GM21423 (cell line): ENCODE results near the gene RAN.
A peak's percentile ranks its signal among the peaks of the same experiment; 100 is the strongest.
"Not testable (repeated sequence)": the region's sequence is repeated elsewhere in the genome, so short reads cannot be mapped to it uniquely, and the experiment has no call there.

Source experiments
- ATAC-seq: cut with Tn5 transposase; IDR thresholded peaks from one replicate; pipeline ENCODE4 v1.9.1; 2021; ENCODE audit warnings: mild to moderate bottlenecking, moderate library complexity; ENCODE audit not compliant: unreplicated experiment

The RAN gene

GRCh38 chr12:130849561-130850417, 22.1 kb upstream of the RAN start:
- no peak for ATAC-seq

GRCh38 chr12:130850418-130851021, 21.3 kb upstream of the RAN start:
- ATAC-seq = no peak

GRCh38 chr12:130856088-130856487, 15.8 kb upstream of the RAN start:
- ATAC-seq = no peak

- ATAC-seq = no peak
Measured at GRCh38 chr12:130858084-130858483, 13.8 kb upstream of the RAN start.

- no peak for ATAC-seq
Measured at GRCh38 chr12:130859161-130859560, 12.7 kb upstream of the RAN start.

DNA sequence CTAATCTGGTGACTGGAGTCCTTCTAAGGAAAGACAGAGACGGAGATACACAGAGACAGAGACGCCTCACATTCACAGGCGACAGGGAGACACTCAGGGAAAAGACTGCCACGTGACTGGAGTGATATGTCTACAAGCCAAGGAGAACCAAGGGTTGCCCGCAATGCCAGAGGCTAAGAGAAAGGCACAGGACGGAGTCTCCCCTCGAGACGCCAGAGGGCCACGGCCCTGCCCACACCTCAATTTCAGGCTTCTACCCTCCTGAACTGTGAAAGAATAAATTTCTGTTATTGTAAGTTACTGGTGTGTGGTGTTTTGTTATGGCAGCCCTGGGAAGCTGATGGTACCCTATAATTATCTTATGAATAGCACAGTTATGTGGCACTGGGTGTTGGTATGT, 11.6 kb upstream of the RAN start:
- ATAC-seq = no peak

GRCh38 chr12:130862161-130862560, 9.7 kb upstream of the RAN start:
- ATAC-seq = no peak

GRCh38 chr12:130862771-130863170, 9.1 kb upstream of the RAN start:
- ATAC-seq = not testable (repeated sequence)

DNA sequence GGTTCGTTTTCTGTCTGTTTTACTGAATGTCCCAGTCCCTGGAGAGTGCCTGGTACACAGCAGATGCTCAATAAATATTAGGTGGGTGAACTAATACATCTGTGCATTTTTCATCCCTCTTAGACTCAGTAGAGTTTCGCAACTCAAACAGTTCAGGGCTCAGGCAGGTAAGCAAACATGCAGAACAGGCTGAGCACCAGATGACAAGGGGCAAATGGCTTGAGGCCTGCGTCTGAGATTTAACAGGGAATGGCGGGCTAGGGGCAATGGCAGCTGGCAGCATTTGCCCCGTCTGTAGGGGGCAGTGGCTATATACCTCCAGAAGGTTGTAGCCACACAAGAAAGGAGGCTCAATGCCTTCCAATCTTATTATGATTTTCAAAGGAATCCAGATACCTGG, 8.6 kb upstream of the RAN start:
- no peak for ATAC-seq

GRCh38 chr12:130868412-130868811, 3.5 kb upstream of the RAN start:
- no peak for ATAC-seq

DNA sequence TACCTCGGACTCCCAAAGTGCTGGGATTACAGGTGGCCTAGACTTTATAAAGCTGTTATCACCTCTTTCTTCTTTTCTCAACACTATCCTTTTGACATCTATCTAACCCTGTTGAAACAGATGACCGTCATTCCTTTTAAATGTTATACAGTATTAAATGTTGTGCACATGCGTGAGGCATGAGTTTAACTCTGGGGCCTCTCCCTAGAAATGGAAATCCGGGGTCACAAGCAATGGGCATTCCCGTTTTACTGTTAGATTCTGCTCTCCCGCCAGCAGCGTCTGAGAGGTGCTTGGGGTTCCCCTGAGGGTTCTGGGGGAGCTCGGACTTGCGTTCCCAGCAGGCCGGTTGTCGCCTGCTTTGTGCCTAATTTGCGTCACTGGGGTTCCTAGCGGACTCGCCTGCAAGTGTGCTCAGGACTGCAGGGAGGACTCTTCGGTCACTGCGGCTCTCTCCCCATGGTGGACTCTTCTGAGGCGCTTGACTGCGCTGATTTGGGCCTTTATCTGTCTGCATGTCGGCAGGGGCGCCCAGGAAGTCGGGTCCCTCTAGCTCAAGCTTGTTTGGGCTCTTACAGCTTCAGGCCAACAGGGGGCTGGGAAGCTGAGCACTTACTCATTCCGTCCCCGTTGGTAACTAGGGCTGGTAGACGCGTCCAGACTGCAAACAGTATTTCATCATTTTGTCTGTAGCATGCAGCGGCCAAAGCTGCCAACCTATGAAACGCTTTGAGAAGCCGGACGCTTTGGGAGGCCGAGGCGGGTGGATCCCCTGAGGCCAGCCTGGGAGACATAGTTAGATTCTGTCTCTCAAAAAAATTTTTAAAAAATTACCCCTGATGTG, 1.2 kb upstream of the RAN start:
- ATAC-seq = peak; percentile 38

DNA sequence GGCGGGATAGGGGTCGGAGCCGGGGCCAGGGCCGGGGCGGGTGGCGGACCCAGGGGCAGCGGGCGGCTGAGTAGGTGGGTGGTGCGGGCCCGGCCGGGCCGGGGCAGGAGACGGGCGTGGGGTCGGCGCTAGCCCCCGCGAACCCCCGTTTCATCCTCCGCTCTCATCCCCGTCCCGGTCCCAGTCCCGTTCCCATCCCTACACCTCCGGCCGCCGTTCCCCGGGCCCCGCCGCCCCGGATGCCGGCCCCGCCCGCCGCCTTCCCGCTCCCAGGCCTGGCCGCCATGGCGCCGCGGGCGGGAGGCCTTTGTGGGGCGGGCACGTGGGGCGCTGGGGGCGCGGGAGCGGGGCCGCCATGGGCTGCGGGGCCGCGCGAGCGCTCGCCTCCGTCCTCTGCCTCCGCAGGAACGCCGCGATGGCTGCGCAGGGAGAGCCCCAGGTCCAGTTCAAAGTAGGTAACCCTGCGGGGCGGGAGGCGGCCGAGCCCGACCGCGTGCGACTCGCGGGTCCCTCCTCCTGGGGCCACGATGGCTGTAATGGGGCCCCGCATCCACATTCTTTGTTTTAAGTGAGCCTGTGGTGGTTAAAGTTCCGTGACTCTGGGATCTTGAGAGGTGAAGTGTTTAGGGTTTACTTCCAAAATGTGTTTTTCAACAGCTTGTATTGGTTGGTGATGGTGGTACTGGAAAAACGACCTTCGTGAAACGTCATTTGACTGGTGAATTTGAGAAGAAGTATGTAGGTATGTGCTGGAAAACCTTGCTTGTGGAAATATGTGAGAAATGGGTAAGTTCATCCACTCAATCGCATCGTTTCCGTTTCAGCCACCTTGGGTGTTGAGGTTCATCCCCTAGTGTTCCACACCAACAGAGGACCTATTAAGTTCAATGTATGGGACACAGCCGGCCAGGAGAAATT, 572 bp downstream of the RAN start:
- ATAC-seq = peak; percentile 29

- ATAC-seq = no peak
Measured at GRCh38 chr12:130873106-130873795, 1.4 kb downstream of the RAN start.

GRCh38 chr12:130873825-130874224, 2.0 kb downstream of the RAN start:
- no peak for ATAC-seq

GRCh38 chr12:130874696-130875095, 2.8 kb downstream of the RAN start:
- ATAC-seq = no peak

DNA sequence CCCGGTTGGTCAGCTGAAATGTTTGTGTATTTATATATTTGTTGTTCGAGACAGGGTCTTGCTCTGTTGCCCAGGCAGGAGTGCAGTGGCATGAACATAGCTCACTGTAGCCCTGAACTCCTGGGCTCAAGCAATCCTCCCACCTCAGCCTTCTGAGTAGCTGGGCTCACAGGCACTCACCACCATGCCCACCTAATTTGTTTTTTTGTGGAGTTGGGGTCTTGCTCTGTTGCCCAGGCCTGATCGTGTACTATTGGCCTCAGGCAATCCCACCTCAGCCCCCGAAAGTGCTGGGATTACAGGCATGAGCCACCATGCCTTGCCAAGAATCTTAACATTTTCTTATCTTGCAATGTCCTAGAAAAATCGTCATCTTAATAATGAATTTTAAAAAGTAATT, 3.3 kb downstream of the RAN start:
- no peak for ATAC-seq

GRCh38 chr12:130875708-130876107, 3.8 kb downstream of the RAN start:
- ATAC-seq = not testable (repeated sequence)

- ATAC-seq = no peak
Measured at GRCh38 chr12:130876297-130876696, 4.4 kb downstream of the RAN start.

DNA sequence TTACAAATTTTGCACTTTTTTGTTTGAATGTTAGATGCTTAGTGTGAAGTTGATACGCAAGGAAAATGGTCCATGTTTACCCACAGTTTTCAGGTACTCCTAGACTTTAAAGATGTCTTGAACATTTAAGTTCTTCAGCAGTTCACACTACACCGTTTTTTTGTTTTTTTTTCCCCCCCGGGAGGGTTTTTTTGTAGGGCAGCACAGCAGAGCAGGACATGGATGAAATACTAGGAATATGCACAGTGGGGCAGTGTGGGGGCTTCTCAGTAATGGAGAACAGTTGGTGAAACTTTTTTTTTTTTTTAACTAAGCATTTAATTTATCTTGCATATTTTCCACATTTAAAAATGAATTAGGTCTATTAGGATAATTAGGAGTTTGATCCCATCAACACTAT, 4.9 kb downstream of the RAN start:
- no peak for ATAC-seq

GRCh38 chr12:130877333-130877732, 5.5 kb downstream of the RAN start:
- ATAC-seq = no peak
